GM19351 (cell line): ENCODE data around the gene VTCN1.
"Not testable (repeated sequence)": the region's sequence is repeated elsewhere in the genome, so short reads cannot be mapped to it uniquely, and the experiment has no call there.

ENCODE experiments used
- ATAC-seq: cut with Tn5 transposase; IDR thresholded peaks from one replicate; pipeline ENCODE4 v1.9.1; 2021; ENCODE audit warnings: mild to moderate bottlenecking, moderate library complexity; ENCODE audit not compliant: unreplicated experiment

VTCN1 gene

GRCh38 chr1:117210831-117211261 is at the start of gene VTCN1:
Gene VTCN1, minus strand, starts transcription at chr1:117210927. Its CDS starts 72 bp downstream, at chr1:117210855.
- no peak for ATAC-seq

- ATAC-seq: no peak
Measured at GRCh38 chr1:117258791-117259190, 48.1 kb upstream of the VTCN1 start.

- ATAC-seq: not testable (repeated sequence)
Measured at GRCh38 chr1:117258075-117258474, 47.3 kb upstream of the VTCN1 start.

GRCh38 chr1:117257291-117257690 is 46.6 kb upstream of the VTCN1 start:
- ATAC-seq: no peak

GRCh38 chr1:117250061-117250606 is 39.4 kb upstream of the VTCN1 start:
- ATAC-seq: no peak

GRCh38 chr1:117244971-117245370 is 34.2 kb upstream of the VTCN1 start:
- no peak for ATAC-seq

- ATAC-seq: no peak
Measured at GRCh38 chr1:117244306-117244705, 33.6 kb upstream of the VTCN1 start.

GRCh38 chr1:117241512-117241911 is 30.8 kb upstream of the VTCN1 start:
- ATAC-seq: no peak

- ATAC-seq: no peak
Measured at GRCh38 chr1:117240547-117240946, 29.8 kb upstream of the VTCN1 start.

- ATAC-seq: no peak
Measured at GRCh38 chr1:117239467-117239866, 28.7 kb upstream of the VTCN1 start.

- ATAC-seq: no peak
Measured at GRCh38 chr1:117237726-117238381, 27.1 kb upstream of the VTCN1 start.

- no peak for ATAC-seq
Measured at GRCh38 chr1:117235863-117236465, 25.2 kb upstream of the VTCN1 start.

- ATAC-seq: no peak
Measured at GRCh38 chr1:117232531-117232930, 21.8 kb upstream of the VTCN1 start.

- no peak for ATAC-seq
Measured at GRCh38 chr1:117231748-117232373, 21.1 kb upstream of the VTCN1 start.

- ATAC-seq: no peak
Measured at GRCh38 chr1:117231312-117231711, 20.6 kb upstream of the VTCN1 start.

GRCh38 chr1:117229217-117229616 is 18.5 kb upstream of the VTCN1 start:
- ATAC-seq: no peak

GRCh38 chr1:117225931-117226330 is 15.2 kb upstream of the VTCN1 start:
- ATAC-seq: no peak

GRCh38 chr1:117216718-117217117 is 6.0 kb upstream of the VTCN1 start:
- ATAC-seq: no peak

- ATAC-seq: no peak
Measured at GRCh38 chr1:117215733-117216462, 5.2 kb upstream of the VTCN1 start.

- no peak for ATAC-seq
Measured at GRCh38 chr1:117215019-117215418, 4.3 kb upstream of the VTCN1 start.

GRCh38 chr1:117213046-117213445 is 2.3 kb upstream of the VTCN1 start:
- no peak for ATAC-seq
